ENCODE measurements around the gene LTBP1. TPM values are rescaled to one million over a fixed set of nuclear protein-coding genes. Genes with fewer than 3 reads are reported as not detected.

LTBP1 gene
- total RNA-seq, 5 donors from 2014 or later (not counting 1 experiment from before 2014, with no cell fraction given) = 0.16 to 0.76 (median 0.43) TPM

DNA sequence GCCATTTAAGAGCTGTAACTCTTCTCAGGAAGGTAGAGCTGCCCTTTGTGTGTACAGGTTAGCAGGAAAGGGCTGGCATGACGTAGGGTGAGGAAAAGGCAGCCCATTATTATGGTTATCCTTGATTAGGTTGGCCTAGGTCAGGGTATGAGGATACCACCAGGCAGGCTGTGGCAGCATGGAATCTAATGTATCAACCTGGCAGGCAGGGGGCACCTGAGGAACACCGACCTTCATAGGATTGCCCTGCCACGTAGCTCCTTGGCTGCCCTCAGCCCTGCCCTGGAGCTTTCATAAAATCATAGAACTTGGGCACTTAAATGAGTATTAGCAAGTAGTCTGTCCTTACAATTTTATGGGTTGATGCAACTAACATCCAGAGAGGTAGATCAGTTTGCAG lies 261.6 kb downstream of the LTBP1 start:
- ChIA-PET CTCF (interaction anchor here (0.5 to 1.8 kb wide), 4 partner anchors 164 to 375 kb away, joined by 3 to 8 read pairs (median 4); no protein-coding TSS in a partner anchor), POLR2A (interaction anchor here in 1 of 2 donors (0.7 kb wide), 1 partner anchor 657 kb away, joined by 5 read pairs; no protein-coding TSS in a partner anchor)
- Mint-ChIP-seq H3K27ac (no peak overlapping the region), H3K9me3 (no peaks in the 10 kb centered on the region), H3K36me3 (no peaks in the 10 kb centered on the region), H3K4me3 (no peak overlapping the region), H3K4me1 (no peaks in the 10 kb centered on the region), H3K27me3 (peaks cover 0 to 1% of the 10 kb centered on the region in 2 donors)
- H3K9me3 ChIP-seq = no peaks in the 10 kb centered on the region
- H3K36me3 ChIP-seq (ENCODE audit: control insufficient read depth in 2 of 2, extremely low read depth in 1 of 2, insufficient read depth in 1 of 2, low read length in 1 of 2) = no peaks in the 10 kb centered on the region
- no peaks in the 10 kb centered on the region for H3K4me1 ChIP-seq (ENCODE audit: control insufficient read depth in 1 of 2, extremely low read depth in 1 of 2, insufficient read depth in 2 of 2, low read length in 2 of 2)
- 50% methylated on average over 3 of the region's 3 CpGs for WGBS (ENCODE audit: insufficient coverage)
- peaks cover 0 to 3% of the 10 kb centered on the region in 2 experiments for H3K27me3 ChIP-seq (replicated peaks in 1 of 2; ENCODE audit: control insufficient read depth in 2 of 2, extremely low read depth in 1 of 2, insufficient read depth in 2 of 2, low read length in 1 of 2)
- no peak for ATAC-seq (replicated peaks in 1 of 4)
- DNase-seq = peak in 2 of 35 experiments; percentile 1 to 25
- H3K4me3 ChIP-seq (ENCODE audit: control insufficient read depth in 1 of 2, extremely low read depth in 1 of 2, low read length in 1 of 2) = no peak overlapping the region
- H3K27ac ChIP-seq (ENCODE audit: low read length) = no peak overlapping the region

DNA sequence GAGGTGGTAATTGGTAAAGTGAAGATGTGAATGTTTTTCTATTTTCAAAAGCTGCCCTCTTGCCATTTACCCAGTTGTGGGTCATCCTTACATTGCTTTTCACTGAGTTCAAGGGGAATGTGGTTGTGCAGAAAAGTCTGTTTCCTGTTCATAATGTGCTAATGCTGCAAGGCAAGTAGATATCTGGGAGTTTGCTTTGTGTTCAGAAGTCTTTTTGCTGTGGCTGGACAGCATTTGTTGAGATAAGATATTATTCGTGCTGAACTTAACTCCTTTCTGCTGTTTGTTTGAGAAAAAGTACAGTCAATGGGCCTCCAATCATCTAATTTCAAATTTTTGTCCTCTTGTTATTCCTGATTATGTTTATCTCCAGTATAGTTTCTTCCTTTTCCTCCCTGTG lies 263.2 kb downstream of the LTBP1 start:
- ChIA-PET POLR2A (no interaction called here), CTCF (no interaction called here)
- no peak overlapping the region for H3K27ac Mint-ChIP-seq

GRCh38 chr2:33210626-33211025 lies 263.9 kb downstream of the LTBP1 start:
- Histone ChIP-seq H3K4me1 (ENCODE audit: control insufficient read depth in 1 of 2, extremely low read depth in 1 of 2, insufficient read depth in 2 of 2, low read length in 2 of 2) (no peaks in the 10 kb centered on the region), H3K27ac (ENCODE audit: low read length) (no peak overlapping the region), H3K36me3 (ENCODE audit: control insufficient read depth in 2 of 2, extremely low read depth in 1 of 2, insufficient read depth in 1 of 2, low read length in 1 of 2) (no peaks in the 10 kb centered on the region), H3K27me3 (replicated peaks in 1 of 2; ENCODE audit: control insufficient read depth in 2 of 2, extremely low read depth in 1 of 2, insufficient read depth in 2 of 2, low read length in 1 of 2) (peaks cover 0 to 3% of the 10 kb centered on the region in 2 experiments), H3K9me3 (no peaks in the 10 kb centered on the region), H3K4me3 (ENCODE audit: control insufficient read depth in 1 of 2, extremely low read depth in 1 of 2, low read length in 1 of 2) (no peak overlapping the region)
- DNase-seq (no peak), ATAC-seq (replicated peaks in 1 of 4) (no peak)
- Mint-ChIP-seq H3K9me3 (no peaks in the 10 kb centered on the region), H3K27me3 (peaks cover 0 to 1% of the 10 kb centered on the region in 2 donors), H3K36me3 (no peaks in the 10 kb centered on the region), H3K27ac (no peak overlapping the region), H3K4me1 (no peaks in the 10 kb centered on the region), H3K4me3 (no peak overlapping the region)
- no CpG with 5 or more reads among the region's 3 CpGs for WGBS (ENCODE audit: insufficient coverage)
- ChIA-PET CTCF (no interaction called here), POLR2A (no interaction called here)

More for the DNA sequence above, 263.2 kb downstream of the LTBP1 start:
- WGBS (ENCODE audit: insufficient coverage) = no CpG with 5 or more reads among the region's 1 CpG
- Mint-ChIP-seq H3K9me3 (no peaks in the 10 kb centered on the region), H3K4me1 (no peaks in the 10 kb centered on the region), H3K27me3 (peaks cover 0 to 1% of the 10 kb centered on the region in 2 donors), H3K36me3 (no peaks in the 10 kb centered on the region), H3K4me3 (no peak overlapping the region)
- ATAC-seq (replicated peaks in 1 of 4) = no peak
- no peak for DNase-seq
- H3K4me3 ChIP-seq (ENCODE audit: control insufficient read depth in 1 of 2, extremely low read depth in 1 of 2, low read length in 1 of 2) = no peak overlapping the region
- H3K36me3 ChIP-seq (ENCODE audit: control insufficient read depth in 2 of 2, extremely low read depth in 1 of 2, insufficient read depth in 1 of 2, low read length in 1 of 2) = no peaks in the 10 kb centered on the region
- no peaks in the 10 kb centered on the region for H3K9me3 ChIP-seq
- H3K4me1 ChIP-seq (ENCODE audit: control insufficient read depth in 1 of 2, extremely low read depth in 1 of 2, insufficient read depth in 2 of 2, low read length in 2 of 2) = no peaks in the 10 kb centered on the region
- H3K27ac ChIP-seq (ENCODE audit: low read length) = no peak overlapping the region
- H3K27me3 ChIP-seq (replicated peaks in 1 of 2; ENCODE audit: control insufficient read depth in 2 of 2, extremely low read depth in 1 of 2, insufficient read depth in 2 of 2, low read length in 1 of 2) = peaks cover 0 to 3% of the 10 kb centered on the region in 2 experiments

GRCh38 chr2:33212151-33212550 lies 265.4 kb downstream of the LTBP1 start:
- POLR2A ChIA-PET = no interaction called here
- Mint-ChIP-seq H3K9me3 (no peaks in the 10 kb centered on the region), H3K4me1 (no peaks in the 10 kb centered on the region), H3K27ac (no peak overlapping the region), H3K4me3 (no peak overlapping the region), H3K27me3 (peaks cover 0 to 1% of the 10 kb centered on the region in 2 donors), H3K36me3 (no peaks in the 10 kb centered on the region)
- CTCF ChIA-PET = no interaction called here
- H3K36me3 ChIP-seq (ENCODE audit: control insufficient read depth in 2 of 2, extremely low read depth in 1 of 2, insufficient read depth in 1 of 2, low read length in 1 of 2) = no peaks in the 10 kb centered on the region
- H3K27me3 ChIP-seq (replicated peaks in 1 of 2; ENCODE audit: control insufficient read depth in 2 of 2, extremely low read depth in 1 of 2, insufficient read depth in 2 of 2, low read length in 1 of 2) = peaks cover 0 to 3% of the 10 kb centered on the region in 2 experiments
- ATAC-seq (replicated peaks in 1 of 4) = no peak
- no peak overlapping the region for H3K4me3 ChIP-seq (ENCODE audit: control insufficient read depth in 1 of 2, extremely low read depth in 1 of 2, low read length in 1 of 2)
- 74% methylated on average over 3 of the region's 3 CpGs for WGBS (ENCODE audit: insufficient coverage)
- no peaks in the 10 kb centered on the region for H3K4me1 ChIP-seq (ENCODE audit: control insufficient read depth in 1 of 2, extremely low read depth in 1 of 2, insufficient read depth in 2 of 2, low read length in 2 of 2)
- no peak for DNase-seq
- H3K27ac ChIP-seq (ENCODE audit: low read length) = no peak overlapping the region
- no peaks in the 10 kb centered on the region for H3K9me3 ChIP-seq

- no peak for ATAC-seq (replicated peaks in 1 of 4)
- Mint-ChIP-seq H3K27me3 (peaks cover 0 to 1% of the 10 kb centered on the region in 2 donors), H3K4me3 (no peak overlapping the region), H3K27ac (no peak overlapping the region), H3K4me1 (no peaks in the 10 kb centered on the region), H3K9me3 (no peaks in the 10 kb centered on the region), H3K36me3 (no peaks in the 10 kb centered on the region)
- Histone ChIP-seq H3K27ac (ENCODE audit: low read length) (no peak overlapping the region), H3K9me3 (no peaks in the 10 kb centered on the region), H3K4me3 (ENCODE audit: control insufficient read depth in 1 of 2, extremely low read depth in 1 of 2, low read length in 1 of 2) (no peak overlapping the region), H3K27me3 (replicated peaks in 1 of 2; ENCODE audit: control insufficient read depth in 2 of 2, extremely low read depth in 1 of 2, insufficient read depth in 2 of 2, low read length in 1 of 2) (peaks cover 0 to 3% of the 10 kb centered on the region in 2 experiments), H3K4me1 (ENCODE audit: control insufficient read depth in 1 of 2, extremely low read depth in 1 of 2, insufficient read depth in 2 of 2, low read length in 2 of 2) (no peaks in the 10 kb centered on the region), H3K36me3 (ENCODE audit: control insufficient read depth in 2 of 2, extremely low read depth in 1 of 2, insufficient read depth in 1 of 2, low read length in 1 of 2) (no peaks in the 10 kb centered on the region)
- ChIA-PET CTCF (no interaction called here), POLR2A (no interaction called here)
- WGBS (ENCODE audit: insufficient coverage) = no CpG with 5 or more reads among the region's 3 CpGs
- DNase-seq = no peak
These were observed 266.5 kb downstream of the LTBP1 start for GRCh38 chr2:33213244-33213643.

DNA sequence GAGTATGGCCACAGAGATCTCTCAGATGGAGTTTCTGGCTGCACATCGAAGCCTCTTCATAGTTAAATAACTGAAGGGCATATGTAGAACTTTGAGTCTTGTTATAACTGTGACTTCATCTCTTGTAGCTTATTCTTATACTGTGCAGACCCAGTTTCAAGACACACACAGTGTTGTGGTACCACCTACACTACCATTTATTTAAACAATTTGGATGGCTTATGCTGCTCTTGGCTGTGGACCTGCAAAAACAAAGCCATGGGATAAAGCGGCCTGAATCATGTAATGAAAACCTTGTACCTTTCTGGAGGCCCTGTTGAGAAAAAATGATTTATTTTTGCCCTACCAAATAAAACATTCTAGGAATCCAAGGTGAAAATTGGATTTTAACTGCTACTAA lies 266.9 kb downstream of the LTBP1 start:
- WGBS (ENCODE audit: insufficient coverage) = no CpG with 5 or more reads among the region's 2 CpGs
- Histone ChIP-seq H3K36me3 (ENCODE audit: control insufficient read depth in 2 of 2, extremely low read depth in 1 of 2, insufficient read depth in 1 of 2, low read length in 1 of 2) (no peaks in the 10 kb centered on the region), H3K27me3 (replicated peaks in 1 of 2; ENCODE audit: control insufficient read depth in 2 of 2, extremely low read depth in 1 of 2, insufficient read depth in 2 of 2, low read length in 1 of 2) (no peaks in the 10 kb centered on the region), H3K4me1 (ENCODE audit: control insufficient read depth in 1 of 2, extremely low read depth in 1 of 2, insufficient read depth in 2 of 2, low read length in 2 of 2) (no peaks in the 10 kb centered on the region), H3K9me3 (no peaks in the 10 kb centered on the region), H3K4me3 (ENCODE audit: control insufficient read depth in 1 of 2, extremely low read depth in 1 of 2, low read length in 1 of 2) (no peak overlapping the region), H3K27ac (ENCODE audit: low read length) (no peak overlapping the region)
- no peaks in the 10 kb centered on the region for H3K4me1 Mint-ChIP-seq
- no peak overlapping the region for H3K4me3 Mint-ChIP-seq
- no peaks in the 10 kb centered on the region for H3K36me3 Mint-ChIP-seq
- ATAC-seq (replicated peaks in 1 of 4) (no peak), DNase-seq (no peak)
- no peaks in the 10 kb centered on the region for H3K27me3 Mint-ChIP-seq
- ChIA-PET POLR2A (no interaction called here), CTCF (no interaction called here)
- no peaks in the 10 kb centered on the region for H3K9me3 Mint-ChIP-seq
- no peak overlapping the region for H3K27ac Mint-ChIP-seq

DNA sequence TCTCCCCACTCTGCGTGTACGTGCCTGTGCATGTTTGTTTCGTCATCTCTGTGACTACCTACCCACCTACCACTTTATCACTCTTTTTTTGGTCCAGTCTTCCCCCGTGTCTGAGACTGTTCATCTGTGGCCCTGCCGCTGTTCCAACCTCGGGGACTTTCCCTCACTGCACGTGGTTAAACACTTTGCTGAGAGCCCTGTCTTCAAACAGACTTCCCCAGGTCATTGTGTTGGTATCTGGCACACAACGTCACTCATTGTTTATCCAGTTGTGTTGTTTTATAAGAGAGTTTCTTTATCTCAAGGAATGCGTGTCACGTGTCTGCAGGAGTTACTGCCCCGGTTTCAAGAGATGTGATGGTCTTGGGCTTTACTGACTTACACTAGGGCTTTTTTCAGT lies 267.7 kb downstream of the LTBP1 start:
- Histone ChIP-seq H3K36me3 (ENCODE audit: control insufficient read depth in 2 of 2, extremely low read depth in 1 of 2, insufficient read depth in 1 of 2, low read length in 1 of 2) (no peaks in the 10 kb centered on the region), H3K4me1 (ENCODE audit: control insufficient read depth in 1 of 2, extremely low read depth in 1 of 2, insufficient read depth in 2 of 2, low read length in 2 of 2) (no peaks in the 10 kb centered on the region), H3K27ac (ENCODE audit: low read length) (no peak overlapping the region), H3K27me3 (replicated peaks in 1 of 2; ENCODE audit: control insufficient read depth in 2 of 2, extremely low read depth in 1 of 2, insufficient read depth in 2 of 2, low read length in 1 of 2) (no peaks in the 10 kb centered on the region), H3K4me3 (ENCODE audit: control insufficient read depth in 1 of 2, extremely low read depth in 1 of 2, low read length in 1 of 2) (no peak overlapping the region), H3K9me3 (no peaks in the 10 kb centered on the region)
- ChIA-PET CTCF (interaction anchor here in 1 of 2 donors (1.0 kb wide), 1 partner anchor 19 kb away, joined by 4 read pairs; no protein-coding TSS in a partner anchor), POLR2A (no interaction called here)
- 64% methylated on average over 8 of the region's 11 CpGs for WGBS (ENCODE audit: insufficient coverage)
- Mint-ChIP-seq H3K4me3 (no peak overlapping the region), H3K27ac (no peak overlapping the region), H3K4me1 (no peaks in the 10 kb centered on the region), H3K9me3 (no peaks in the 10 kb centered on the region), H3K27me3 (no peaks in the 10 kb centered on the region), H3K36me3 (no peaks in the 10 kb centered on the region)
- DNase-seq (no peak), ATAC-seq (replicated peaks in 1 of 4) (no peak)

All from T-cell (primary cell).